Cardiac muscle cell (in vitro differentiated cells and primary cell): ENCODE measurements around the gene FKBP2. TPM values are rescaled to one million over a fixed set of nuclear protein-coding genes. Genes with fewer than 3 reads are reported as not detected.

Experiments
- DNase-seq, 2 donors: peaks; one replicate each; pipeline versions ENCODE4 v3.0.0 to v3.0.0-alpha.2; 2010 to 2017; ENCODE audit warnings: low read depth in 1 of 2, low spot score in 1 of 2
- H3K27ac ChIP-seq: fragments of 200-600 bp; sonication (generic); 2 replicates; pipeline ENCODE4 v1.5.1; 2016
- H3K27me3 ChIP-seq: fragments of 200-600 bp; sonication (generic); 2 replicates; pipeline ENCODE4 v1.6.0; 2016; ENCODE audit warnings: control low read depth
- H3K36me3 ChIP-seq: fragments of 200-600 bp; sonication (generic); 2 replicates; pipeline ENCODE4 v1.5.1; 2016; ENCODE audit warnings: control low read depth
- H3K4me1 ChIP-seq: fragments of 200-600 bp; sonication (generic); 2 replicates; pipeline ENCODE4 v1.8.1; 2017; ENCODE audit warnings: low read depth, mild to moderate bottlenecking, mixed run types
- H3K4me3 ChIP-seq: fragments of 200-600 bp; sonication (generic); 2 replicates; pipeline ENCODE4 v1.5.1; 2016; ENCODE audit warnings: mild to moderate bottlenecking
- H3K9me3 ChIP-seq: fragments of 200-600 bp; sonication (generic); 2 replicates; pipeline ENCODE4 v1.5.1; 2017; ENCODE audit warnings: low read depth, mild to moderate bottlenecking, control low read depth
- CTCF ChIP-seq: IDR thresholded peaks from 2 replicates; pipeline ENCODE4 v1.5.1; 2012; ENCODE audit warnings: low read depth, mild to moderate bottlenecking, low read length
- polyA plus RNA-seq: library from polyadenylated mRNA; unstranded; fragments of >200 nt; fragmentation: Nextera tagmentation; extraction: Ambion mirVana; gene quantifications from 2 replicates; pipeline ENCODE4 v1.2.1, GENCODE V29; 2016
- total RNA-seq: library from RNA; depleted of rRNA; stranded (reverse); fragments of >200 nt; gene quantifications from 2 replicates; pipeline ENCODE4 v1.2.3, GENCODE V29; 2016

The FKBP2 gene
- total and polyA plus RNA-seq, 2 experiments from 2014 or later = 102 to 321 TPM

DNA sequence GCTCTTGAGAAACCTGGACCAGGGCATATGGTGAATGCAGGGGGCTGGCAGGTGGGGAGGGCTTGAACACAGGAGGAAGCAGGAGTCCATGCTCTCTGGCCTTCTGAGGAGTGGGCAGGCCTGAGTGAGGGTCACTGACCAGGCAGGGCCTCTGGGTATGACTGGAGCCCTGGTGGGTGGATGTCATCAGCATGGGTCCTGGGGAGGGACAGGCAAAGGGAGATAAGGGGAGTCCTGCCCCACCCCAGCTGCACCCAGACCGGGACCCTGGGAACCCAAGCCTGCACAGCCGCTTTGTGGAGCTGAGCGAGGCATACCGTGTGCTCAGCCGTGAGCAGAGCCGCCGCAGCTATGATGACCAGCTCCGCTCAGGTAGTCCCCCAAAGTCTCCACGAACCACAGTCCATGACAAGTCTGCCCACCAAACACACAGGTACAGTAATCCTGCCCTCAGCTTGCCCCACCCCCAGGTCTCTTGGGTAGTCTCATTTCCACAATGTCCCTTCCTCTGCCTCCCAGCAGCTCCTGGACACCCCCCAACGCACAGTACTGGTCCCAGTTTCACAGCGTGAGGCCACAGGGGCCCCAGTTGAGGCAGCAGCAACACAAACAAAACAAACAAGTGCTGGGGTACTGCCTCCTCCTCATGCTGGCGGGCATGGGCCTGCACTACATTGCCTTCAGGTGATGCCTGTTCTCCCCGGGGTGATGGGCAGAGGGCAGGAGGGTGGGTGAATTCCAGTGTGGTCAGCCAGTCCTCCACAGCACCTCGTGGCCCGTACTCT, 8.5 kb upstream of the FKBP2 start:
- H3K36me3 ChIP-seq = no peaks in the 10 kb centered on the region
- no peak for TF ChIP-seq CTCF

GRCh38 chr11:64232967-64233315, 8.0 kb upstream of the FKBP2 start:
- Histone ChIP-seq H3K4me1 (peaks cover 11% of the 10 kb centered on the region), H3K9me3 (no peaks in the 10 kb centered on the region), H3K27me3 (no peaks in the 10 kb centered on the region)

More for the DNA sequence above, 8.5 kb upstream of the FKBP2 start:
- no peak overlapping the region for H3K4me3 ChIP-seq
- DNase-seq = no peak
- no peak overlapping the region for H3K27ac ChIP-seq
- no peaks in the 10 kb centered on the region for H3K9me3 ChIP-seq
- H3K4me1 ChIP-seq = peaks cover 11% of the 10 kb centered on the region
- no peaks in the 10 kb centered on the region for H3K27me3 ChIP-seq

GRCh38 chr11:64233913-64234586, 6.8 kb upstream of the FKBP2 start, which contains the start of gene VEGFB:
TSS of gene VEGFB (plus strand) at chr11:64234584. CDS start at chr11:64234834, 250 bp downstream.
- H3K4me3 ChIP-seq = peak within 1 kb of the TSS; percentile 62
- peak within 1 kb of the TSS; percentile 25 for H3K27ac ChIP-seq
- H3K27me3 ChIP-seq = no peaks in the 10 kb centered on the region
- peak; percentile 64 to 81 for DNase-seq
- no peak for TF ChIP-seq CTCF
- peaks cover 11% of the 10 kb centered on the region for H3K4me1 ChIP-seq
- peaks cover 3% of the 10 kb centered on the region for H3K36me3 ChIP-seq
- no peaks in the 10 kb centered on the region for H3K9me3 ChIP-seq

More at GRCh38 chr11:64232967-64233315, 8.0 kb upstream of the FKBP2 start:
- no peaks in the 10 kb centered on the region for H3K36me3 ChIP-seq
- H3K4me3 ChIP-seq = no peak overlapping the region
- no peak for TF ChIP-seq CTCF
- DNase-seq = no peak
- no peak overlapping the region for H3K27ac ChIP-seq

DNA sequence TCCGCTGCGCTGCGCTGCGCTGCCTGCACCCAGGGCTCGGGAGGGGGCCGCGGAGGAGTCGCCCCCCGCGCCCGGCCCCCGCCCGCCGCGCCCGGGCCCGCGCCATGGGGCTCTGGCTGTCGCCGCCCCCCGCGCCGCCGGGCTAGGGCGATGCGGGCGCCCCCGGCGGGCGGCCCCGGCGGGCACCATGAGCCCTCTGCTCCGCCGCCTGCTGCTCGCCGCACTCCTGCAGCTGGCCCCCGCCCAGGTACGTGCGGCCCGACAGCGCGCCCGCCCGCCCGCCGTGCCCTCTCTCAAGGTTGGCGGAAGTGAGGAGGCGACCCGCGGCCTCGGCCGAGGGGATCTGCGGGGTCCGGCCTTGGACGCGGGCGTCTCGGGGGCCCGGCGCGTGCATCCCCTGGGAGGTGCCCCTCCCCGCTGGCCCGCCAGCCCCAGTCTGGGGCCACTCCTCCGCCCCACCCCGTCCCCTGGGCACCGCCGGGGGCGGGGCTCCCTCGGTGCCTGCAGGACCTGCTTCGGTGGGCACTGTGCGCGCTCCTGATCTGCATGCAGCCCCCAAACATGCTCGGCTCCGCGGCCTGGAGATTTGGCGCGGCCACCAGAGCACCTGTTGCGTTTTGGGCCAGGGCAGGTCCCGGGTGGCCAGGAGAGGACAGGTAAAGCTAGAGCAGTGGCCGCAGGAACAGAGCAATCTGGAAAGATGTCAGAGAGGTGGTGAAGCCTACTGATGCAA, 6.1 kb upstream of the FKBP2 start:
- TF ChIP-seq CTCF = no peak
- H3K4me3 ChIP-seq = peak overlapping the region; percentile 62
- H3K27me3 ChIP-seq = no peaks in the 10 kb centered on the region
- peak overlapping the region; percentile 25 for H3K27ac ChIP-seq
- no peaks in the 10 kb centered on the region for H3K9me3 ChIP-seq
- H3K4me1 ChIP-seq = peaks cover 7% of the 10 kb centered on the region
- peak; percentile 17 to 76 for DNase-seq
- peaks cover 3% of the 10 kb centered on the region for H3K36me3 ChIP-seq

DNA sequence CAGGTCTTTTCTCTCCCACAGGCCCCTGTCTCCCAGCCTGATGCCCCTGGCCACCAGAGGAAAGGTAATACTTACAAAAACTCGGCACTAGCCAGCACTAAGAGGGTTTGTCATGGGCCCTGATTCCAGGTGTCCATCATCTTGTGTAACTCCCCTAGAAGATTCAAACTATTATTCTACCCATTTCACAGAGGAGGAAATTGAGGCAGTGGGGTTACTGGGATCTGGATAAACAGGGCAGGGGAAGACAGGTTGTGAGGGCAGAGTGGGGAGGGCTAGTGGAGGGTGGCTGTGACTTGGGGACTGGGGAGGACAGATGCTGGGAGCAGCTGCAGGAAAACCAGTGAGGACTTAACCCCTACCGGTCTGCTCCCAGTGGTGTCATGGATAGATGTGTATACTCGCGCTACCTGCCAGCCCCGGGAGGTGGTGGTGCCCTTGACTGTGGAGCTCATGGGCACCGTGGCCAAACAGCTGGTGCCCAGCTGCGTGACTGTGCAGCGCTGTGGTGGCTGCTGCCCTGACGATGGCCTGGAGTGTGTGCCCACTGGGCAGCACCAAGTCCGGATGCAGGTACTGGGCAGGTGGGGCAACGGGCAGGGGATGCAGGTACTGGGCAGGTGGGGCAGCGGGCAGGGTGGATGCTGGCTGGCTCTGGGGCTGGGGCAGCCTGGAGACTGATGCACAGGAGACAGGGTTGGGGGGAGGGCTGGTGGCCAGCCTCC, 5.3 kb upstream of the FKBP2 start:
- no peaks in the 10 kb centered on the region for H3K9me3 ChIP-seq

More for the DNA sequence above, 5.3 kb upstream of the FKBP2 start:
- peaks cover 11% of the 10 kb centered on the region for H3K4me1 ChIP-seq
- no peak for DNase-seq
- H3K36me3 ChIP-seq = peaks cover 3% of the 10 kb centered on the region
- H3K27me3 ChIP-seq = no peaks in the 10 kb centered on the region
- H3K4me3 ChIP-seq = peak overlapping the region; percentile 62
- no peak for TF ChIP-seq CTCF
- H3K27ac ChIP-seq = no peak overlapping the region
